CD4-positive, alpha-beta T cell treated with Interleukin-15 for 4 hours (primary cell): Measurements from ENCODE around the gene ACAP1.
"Not testable (repeated sequence)": the region's sequence is repeated elsewhere in the genome, so short reads cannot be mapped to it uniquely, and the experiment has no call there.

Experiments used
- DNase-seq: peaks from one replicate; pipeline ENCODE4 v3.0.0-alpha.2; 2020; ENCODE audit warnings: low spot score

Gene ACAP1

DNA sequence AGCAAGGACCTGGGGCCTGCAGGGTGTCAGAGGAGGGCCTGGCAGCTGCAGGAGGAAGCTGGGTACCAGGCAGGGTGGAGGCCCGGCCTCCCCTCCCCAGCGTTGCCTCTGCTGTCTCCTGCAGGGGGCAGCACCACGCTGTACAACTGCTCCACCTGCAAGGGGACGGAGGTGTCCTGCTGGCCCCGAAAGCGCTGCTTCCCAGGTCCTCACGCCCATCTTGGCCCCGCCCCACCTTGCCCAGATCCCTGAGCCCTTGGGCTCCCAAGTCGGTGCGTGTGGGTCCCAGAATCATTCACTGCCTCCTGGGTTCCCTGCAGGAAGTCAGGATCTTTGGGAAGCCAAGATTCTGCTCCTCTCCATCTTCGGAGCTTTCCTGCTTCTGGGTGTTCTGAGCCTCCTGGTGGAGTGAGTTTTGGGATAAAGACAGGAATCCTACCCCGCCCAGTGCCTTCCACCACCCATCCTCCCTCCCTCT, 19.8 kb downstream of the ACAP1 start:
- DNase-seq = peak; percentile 88

DNA sequence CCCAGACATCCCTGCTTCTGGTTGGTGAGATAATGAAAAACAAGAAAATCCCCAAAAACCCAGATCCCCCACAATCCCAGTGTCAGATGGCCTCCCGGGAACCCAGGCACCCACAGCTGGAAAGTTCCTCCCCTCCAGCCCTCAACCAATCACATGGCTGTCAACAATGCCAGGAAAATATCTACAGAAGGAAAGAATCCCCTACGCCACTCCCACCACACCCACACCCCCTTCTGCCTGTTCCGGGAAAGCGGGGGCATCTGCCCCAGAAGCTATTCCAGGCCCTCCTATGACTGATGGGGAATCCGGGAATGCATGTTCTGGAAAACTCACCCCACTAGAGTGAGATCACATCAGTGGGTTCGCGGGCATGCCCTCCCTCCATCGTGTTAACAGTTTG, 20.4 kb downstream of the ACAP1 start:
- no peak for DNase-seq

DNA sequence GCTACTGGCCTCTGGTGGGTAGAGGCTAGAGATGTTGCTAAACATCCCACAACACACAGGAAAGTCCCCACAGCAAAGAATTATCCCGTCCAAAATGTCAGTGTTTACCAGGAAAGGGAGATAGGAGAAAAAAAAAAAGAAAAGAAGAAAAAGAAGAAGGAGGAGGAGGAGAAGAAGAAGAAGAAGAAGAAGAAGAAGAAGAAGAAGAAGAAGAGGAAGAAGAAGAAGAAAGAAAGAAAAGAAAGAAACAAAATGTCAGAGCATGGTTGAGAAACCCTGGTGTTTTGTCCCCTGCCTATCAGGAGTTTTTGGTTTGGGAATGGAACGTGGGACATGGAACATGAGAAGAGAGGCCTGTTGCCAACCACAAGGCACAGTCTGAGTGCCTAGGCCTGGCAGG, 21.1 kb downstream of the ACAP1 start:
- no peak for DNase-seq

DNA sequence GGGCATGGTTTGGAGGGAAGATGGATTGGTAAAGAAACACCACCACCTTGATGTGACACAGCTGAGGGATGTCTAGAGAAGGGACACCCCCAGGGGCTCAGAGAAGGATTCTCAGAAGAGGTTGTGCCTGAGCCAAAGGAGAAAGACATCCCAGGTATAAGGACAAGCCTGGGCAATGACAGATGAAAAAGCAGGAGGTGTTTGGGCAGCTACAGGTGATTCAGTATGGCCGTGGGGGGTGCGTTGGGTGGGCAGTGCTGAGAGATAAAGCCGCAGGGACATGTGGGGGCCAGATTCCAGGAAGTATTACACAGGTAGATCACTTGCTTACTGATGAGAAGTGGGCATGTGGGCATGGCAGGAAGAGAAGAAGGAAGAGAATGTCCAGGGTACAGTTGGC, 25.6 kb downstream of the ACAP1 start:
- DNase-seq = no peak

DNA sequence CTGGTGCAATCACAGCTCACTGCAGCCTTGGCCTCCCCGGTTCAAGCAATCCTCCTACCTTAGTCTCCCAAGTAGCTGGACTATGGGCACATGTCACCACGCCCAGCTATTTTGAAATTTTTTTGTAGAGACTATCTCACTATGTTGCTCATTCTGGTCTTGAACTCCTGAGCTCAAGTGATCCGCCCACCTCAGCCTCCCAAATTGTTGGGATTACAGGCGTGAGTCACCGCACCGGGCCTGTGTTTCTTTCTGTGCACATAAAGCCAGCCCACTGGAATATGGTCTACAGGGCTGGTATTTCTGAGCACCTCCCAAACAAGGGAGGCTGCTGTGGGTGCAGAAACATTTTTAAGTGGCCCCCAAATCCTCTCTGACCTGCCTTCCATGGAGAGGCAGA, 27.0 kb downstream of the ACAP1 start:
- DNase-seq = no peak

DNA sequence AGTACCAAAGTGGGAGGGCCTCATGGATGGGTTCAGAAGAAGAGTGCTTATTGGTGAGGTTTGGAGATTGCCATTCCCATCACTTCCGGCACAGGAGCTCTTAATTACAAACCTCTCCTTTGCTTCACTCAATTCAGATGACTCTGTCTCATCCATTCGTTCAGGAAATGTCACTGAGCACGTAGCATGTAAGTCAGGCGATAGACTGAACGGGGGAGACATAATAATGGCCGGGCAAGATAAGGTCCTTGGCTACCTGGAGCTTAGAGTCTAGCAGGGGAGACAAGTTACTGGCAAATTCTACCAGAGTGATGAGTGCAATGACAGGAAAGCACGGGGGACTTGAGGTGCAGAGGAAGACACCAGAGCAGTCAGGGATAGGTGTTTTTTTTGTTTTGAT, 29.6 kb downstream of the ACAP1 start:
- not testable (repeated sequence) for DNase-seq

DNA sequence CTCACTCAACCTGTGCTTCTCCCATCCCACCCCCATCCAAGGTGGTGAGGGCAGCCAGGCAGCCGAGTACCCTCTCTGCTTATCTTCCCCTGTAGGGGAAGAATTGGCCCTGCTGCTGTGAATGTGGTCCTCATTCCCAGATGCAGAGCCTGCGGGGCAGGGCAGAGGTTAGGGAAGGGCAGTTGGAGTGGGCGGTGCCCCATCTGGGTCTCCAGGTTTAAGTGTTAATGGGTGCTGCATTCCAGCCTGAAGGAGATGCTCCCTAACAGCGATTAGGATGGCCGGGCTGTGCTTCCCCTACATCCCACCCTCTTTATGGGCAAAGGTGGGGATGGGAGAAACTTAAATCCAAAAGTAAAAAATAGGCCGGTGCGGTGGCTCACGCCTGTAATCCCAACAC, 30.8 kb downstream of the ACAP1 start:
- no peak for DNase-seq

DNA sequence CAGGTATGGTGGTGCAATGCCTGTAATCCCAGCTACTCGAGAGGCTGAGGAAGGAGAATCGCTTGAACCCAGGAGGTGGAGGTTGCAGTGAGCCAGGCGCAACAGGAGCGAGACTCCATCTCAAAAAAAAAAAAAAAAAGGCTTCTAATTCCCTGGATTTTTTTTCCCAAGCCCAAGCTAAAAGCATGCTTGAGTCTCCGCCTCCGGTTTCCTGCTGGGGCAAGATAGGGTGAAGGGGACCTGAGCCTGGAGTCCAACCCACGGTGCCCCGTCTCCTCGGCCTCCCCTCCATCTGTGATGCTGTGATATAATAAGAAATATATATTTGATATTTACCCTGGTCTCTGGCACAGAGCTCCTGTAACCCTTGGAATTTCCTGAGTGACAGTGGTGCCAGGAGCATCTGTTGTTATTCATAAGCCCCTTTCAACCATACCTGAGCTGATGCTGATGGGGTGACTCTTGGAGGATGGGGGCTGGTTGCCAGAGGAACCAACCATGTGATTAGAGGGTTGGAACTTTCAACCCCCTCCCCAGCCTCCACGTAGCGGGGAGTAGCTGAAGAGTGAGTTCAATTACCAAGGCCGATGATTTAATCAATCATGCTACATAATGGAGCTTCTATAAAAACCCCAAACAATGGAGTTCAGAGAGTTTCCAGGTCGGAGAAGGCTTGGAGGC, 31.7 kb downstream of the ACAP1 start:
- no peak for DNase-seq

DNA sequence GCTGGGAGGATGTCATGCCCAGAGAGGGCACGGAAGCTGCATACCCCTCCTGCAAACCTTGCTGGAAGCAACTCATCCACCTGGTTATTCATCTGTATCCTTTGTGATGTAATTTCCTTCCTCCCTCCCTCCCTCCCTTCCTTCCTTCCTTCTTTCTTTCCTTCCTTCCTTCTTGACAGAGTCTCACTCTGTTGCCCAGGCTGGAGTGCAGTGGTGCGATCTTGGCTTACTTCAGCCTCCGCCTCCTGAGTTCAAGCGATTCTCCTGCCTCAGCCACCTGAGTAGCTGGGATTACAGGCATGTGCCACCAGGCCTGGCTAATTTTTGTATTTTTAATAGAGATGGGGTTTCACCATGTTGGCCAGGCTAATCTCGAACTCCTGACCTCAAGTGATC, 32.3 kb downstream of the ACAP1 start:
- not testable (repeated sequence) for DNase-seq

DNA sequence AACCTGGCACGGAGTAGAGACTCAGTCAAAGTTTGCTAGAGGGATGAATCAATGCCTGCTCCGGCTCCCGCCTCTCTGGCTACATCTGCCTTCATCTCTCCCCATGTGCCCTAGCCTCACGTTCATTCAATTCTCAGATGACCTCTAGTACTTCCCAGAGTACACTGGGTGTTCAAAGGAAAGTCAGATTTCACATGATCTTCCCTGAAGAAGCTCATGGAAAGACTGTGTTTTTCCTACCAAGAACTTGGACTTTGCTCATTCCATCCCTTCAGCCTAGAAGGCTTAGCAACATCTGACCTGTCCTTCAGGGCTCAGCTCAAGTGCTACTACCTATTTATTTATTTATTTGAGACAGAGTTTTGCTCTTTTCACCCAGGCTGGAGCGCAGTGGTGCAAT, 33.5 kb downstream of the ACAP1 start:
- DNase-seq = no peak

DNA sequence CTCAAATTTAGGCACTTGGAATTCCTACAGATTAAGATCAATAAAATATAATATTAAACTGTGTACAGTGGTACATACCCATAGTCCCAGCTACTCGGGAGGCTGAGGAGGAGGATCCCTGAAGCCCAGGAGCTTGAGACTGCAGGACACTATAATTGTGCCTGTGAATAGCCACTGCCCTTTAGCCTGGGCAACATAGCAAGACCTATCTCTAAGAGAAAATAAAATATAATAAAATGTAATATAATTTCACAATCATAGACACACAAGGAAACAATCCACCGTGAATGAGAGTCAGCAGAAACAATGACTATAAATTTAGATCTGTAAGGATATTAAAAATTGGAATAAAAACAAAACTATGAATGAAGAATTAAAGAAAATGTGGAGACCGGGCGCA, 34.5 kb downstream of the ACAP1 start:
- no peak for DNase-seq

DNA sequence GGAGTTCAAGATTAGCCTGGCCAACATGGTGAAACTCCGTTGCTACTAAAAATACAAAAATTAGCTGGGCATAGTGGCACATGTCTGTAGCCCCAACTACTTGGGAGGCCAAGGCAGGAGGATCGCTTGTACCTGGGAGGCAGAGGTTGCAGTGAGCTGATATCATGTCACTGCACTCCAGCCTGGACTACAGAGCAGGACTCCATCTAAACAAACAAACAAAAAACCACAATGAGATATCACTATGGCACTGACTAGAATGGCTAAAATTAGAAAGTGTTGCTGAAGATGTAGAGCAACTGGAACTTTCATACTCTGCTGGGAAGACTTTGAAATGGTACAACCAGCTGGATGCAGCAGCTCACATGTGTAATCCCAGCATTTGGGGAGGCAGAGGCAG, 38.0 kb downstream of the ACAP1 start:
- no peak for DNase-seq

DNA sequence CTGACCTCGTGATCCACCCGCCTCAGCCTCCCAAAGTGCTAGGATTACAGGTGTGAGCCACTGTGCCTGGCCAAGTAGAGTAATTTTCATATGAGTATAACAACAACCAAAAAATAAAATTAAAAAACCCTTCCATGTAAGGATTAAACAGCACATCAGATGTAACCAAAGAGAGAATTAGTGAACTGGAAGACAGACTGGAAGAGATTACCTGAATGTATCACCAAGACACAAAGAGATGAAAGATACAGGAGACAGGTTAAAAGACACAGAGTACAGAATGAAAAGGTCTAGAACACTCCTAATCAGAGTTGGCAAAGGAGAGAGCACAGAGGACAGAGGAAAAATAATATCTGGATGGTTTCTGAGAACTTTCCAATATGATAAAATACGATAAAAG, 42.8 kb downstream of the ACAP1 start:
- DNase-seq = no peak

DNA sequence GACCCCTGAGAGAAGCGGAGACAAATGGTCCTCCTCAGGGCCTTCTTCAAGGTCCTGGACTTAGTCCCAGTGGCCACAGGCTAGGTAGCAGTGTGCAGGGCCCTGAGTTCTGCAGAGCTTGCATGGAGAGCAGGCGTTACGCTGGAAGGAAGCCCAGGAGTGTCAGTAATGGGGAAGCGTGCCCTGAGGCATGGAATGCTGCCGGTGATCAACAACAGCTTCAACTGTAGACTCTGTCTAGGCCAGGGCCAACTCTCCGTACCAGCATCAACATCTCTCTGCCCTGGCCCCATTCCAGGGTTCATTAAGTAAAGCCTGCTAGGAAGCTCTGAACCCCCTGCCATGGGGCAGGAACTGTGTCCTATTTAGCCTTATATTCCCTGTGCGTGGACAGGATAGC, 44.0 kb downstream of the ACAP1 start:
- no peak for DNase-seq

DNA sequence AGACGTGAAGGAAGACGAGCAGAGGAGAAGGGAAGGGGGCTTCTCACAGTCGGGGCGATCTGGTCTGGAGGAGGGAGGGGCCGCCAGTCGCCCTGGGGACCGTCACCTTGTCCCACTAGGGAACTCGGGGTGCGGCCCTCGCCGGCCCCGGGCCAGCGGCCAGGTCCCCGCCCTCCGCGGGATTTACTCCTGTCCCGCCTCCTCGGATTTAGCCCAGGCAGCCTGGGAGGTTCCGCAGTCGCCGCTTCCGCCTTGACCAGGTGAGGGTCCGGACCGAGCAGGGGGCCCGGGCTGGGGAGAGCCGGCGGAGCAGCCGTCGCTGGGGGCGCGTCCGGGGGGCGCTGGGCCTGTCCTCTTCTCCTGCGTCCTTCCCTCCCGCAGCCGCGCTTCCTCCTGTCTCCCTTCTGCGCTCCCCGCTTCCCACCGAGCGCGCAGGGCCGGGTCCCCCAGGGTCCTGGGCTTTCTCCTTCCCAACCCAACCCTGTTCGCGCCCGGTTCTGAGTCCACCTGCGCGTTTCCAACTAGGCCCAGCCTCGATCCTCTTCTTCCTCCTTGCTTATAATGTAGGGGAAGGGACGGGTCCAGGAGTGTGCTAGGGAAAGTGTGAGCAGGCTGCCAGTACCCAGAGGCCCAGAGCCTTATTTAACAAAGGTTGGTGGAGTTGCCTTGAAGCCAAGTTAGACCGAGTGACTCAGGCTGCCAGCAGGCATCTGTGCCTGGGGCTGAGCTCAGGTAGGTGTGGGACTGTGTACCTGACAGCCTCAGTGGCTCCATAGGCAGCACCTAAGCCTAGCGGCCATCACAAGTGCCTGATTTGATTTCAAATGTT, 44.7 kb downstream of the ACAP1 start, which contains the start of gene TNK1:
Gene TNK1, plus strand, starts transcription at position 235 of the 829 bp plus-strand sequence. CDS start 1,838 bp downstream, outside the sequence.
- no peak for DNase-seq

DNA sequence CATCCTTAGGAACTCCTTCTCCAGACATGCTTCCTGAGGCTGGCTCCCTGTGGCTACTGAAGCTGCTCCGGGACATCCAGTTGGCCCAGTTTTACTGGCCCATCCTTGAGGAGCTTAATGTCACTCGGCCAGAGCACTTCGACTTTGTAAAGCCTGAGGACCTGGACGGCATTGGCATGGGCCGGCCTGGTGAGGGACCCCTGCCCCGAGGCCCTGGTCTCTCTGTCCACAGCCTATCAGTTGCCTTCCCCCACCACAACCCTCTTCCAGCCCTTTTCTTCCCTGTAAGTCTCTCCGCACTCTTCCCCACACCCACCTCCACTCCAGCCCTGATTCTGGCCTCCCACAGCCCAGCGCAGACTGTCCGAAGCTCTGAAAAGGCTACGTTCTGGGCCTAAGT, 46.6 kb downstream of the ACAP1 start:
- DNase-seq = no peak

DNA sequence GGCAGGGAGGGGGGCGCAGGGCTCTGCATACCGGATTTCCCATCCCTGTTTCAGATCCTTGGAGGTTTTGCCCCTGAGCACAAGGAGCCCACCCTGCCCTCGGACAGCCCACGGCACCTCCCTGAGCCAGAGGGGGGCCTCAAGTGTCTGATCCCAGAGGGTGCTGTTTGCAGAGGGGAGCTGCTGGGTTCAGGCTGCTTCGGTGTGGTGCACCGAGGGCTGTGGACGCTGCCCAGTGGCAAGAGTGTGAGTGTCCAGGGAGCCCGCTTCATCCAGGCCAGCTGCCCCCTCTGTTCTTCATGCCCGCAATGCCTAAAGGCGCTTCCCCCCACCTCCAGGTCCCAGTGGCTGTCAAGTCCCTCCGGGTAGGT, 47.0 kb downstream of the ACAP1 start:
- no peak for DNase-seq

DNA sequence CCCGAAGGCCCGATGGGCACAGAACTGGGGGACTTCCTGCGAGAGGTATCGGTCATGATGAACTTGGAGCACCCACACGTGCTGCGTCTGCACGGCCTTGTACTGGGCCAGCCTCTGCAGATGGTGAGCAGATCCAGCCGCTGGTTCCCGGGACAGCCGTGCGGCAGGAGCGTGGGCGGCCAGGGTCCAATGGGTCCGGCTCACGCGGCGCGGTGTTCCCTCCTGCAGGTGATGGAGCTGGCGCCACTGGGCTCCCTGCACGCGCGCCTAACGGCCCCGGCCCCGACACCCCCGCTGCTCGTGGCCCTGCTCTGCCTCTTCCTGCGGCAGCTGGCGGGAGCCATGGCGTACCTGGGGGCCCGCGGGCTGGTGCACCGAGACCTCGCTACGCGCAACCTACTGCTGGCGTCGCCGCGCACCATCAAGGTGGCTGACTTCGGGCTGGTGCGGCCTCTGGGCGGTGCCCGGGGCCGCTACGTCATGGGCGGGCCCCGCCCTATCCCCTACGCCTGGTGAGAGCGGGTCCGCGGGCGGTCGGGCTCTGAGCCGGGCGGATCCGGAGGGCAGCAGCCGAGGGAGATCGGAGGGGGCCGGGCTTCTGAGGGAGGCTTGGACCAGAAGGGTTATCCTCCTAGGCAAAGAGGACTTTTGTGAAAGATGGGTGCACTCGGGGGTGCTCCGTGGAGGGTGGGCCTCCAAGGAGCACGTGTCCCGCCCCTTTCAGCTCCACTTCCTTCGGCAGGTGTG, 47.6 kb downstream of the ACAP1 start:
- peak; percentile 74 for DNase-seq

DNA sequence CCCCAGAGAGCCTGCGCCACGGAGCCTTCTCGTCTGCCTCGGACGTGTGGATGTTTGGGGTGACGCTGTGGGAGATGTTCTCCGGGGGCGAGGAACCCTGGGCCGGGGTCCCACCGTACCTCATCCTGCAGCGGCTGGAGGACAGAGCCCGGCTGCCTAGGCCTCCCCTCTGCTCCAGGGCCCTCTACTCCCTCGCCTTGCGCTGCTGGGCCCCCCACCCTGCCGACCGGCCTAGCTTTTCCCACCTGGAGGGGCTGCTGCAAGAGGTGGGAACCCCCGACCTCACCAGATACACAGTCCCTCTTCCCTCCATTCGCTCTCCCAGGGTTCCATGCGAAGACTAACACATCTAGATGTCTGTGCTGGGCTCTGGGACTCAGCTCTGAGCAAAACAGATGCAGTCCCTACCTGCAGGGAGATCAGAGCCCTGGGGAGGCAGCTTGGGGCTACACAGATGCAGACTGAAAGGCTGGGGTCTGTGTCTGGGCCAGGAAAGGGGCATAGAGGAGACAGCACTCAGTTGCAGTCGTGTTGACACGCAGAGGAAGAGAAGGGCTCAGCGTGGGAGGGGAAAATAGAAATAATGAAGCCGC, 48.3 kb downstream of the ACAP1 start:
- DNase-seq = no peak

DNA sequence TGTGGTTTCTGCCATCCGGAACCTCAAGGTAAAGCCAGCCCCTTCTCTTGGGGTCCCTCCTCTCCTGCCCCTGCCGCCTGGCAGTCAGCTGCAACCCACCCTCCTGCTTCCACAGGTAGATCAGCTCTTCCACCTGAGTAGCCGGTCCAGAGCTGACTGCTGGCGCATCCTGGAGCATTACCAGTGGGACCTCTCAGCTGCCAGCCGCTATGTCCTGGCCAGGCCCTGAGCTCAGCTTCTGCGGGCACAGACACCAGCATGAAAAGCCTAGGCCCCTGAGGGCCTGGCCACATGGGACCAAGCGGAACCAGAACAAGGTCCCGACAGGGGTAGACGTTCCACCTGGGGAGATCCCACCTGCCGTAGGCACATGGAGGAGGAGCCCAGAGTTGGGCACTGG, 52.5 kb downstream of the ACAP1 start:
- no peak for DNase-seq

DNA sequence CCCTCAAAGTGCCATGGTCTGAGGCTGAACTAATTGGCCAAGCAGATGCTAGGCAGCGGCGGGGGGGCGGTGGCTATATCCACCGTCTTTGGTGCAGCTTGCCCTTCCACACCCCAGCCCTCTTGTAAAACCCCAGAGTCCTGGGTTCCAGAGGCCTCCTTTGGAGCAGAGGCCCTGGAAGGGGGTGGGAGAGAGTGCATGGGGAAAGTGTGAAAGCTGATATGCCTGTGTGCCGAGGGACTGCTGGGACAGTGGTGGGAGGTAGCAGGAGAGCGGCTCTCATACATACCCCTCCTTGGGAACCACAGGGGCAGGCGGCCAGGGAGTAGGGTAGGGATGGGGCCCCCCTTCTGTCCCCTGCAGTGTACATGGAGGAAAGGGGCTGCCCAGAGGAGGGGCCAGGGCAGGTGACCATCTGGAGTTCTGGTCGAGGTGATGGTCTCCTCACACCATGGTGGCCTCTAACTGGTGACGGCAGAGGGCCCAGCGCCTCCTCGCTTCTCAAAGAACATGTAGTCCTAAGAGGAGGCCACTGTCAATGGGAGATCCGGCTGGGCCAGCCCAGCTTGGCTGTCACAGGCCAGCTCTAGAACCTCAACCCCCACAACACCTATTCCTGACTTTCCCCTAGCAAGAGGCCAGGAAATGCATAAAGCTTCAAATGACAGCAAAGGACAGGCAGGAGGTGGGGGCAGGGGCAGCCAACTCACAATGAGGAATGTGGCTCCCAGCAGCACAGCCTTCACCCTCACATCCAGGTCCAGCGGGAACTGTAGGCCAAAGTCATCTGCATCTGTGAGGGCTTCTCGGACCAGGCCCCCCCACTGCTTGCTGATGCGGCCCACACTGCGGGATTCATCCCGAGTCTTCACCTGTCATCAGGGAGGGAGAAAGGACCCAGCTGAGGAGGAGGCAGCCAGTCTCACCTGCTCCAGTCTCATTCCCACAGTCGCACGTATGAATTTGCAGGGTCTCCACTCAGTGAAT, 53.9 kb downstream of the ACAP1 start:
- no peak for DNase-seq
